ENCODE data around the gene WDR90. TPM values are rescaled to one million over a fixed set of nuclear protein-coding genes. Genes with fewer than 3 reads are reported as not detected.

The WDR90 gene
- total and polyA plus RNA-seq, 2 of the 13 experiments (the other 11 are each of a cell fraction or from before 2014, with no cell fraction given), result 14.9 to 28.9 TPM

DNA sequence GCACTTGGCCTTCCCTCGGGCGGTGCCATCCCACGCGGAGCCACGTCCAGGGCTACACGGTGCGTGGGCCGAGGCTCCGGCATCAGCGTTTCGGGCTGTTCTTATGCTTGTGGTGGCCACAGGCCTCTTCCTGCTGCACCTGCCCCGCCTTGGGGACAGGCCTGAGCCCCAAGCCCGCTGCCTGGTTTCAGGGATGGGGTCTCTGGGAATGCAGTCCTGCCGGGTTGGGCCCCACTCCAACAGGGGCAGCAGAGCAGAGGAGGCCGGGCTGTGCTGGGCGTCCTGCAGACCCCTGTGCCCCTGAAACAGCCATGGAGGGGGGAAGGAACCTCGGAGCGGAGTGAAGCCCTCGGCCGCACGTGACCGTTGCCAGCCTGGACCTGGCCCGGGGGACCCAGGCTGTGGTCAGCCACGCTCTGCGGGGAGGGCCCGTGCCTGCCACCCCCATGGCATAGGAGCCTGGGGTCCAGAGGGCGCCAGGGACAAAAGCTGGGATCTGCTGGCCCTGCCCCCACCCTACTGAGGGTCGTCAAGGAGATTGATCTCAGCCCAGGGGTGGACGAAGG lies 18.8 kb upstream of the WDR90 start (continued):
- TF ChIP-seq, protein P1, sequence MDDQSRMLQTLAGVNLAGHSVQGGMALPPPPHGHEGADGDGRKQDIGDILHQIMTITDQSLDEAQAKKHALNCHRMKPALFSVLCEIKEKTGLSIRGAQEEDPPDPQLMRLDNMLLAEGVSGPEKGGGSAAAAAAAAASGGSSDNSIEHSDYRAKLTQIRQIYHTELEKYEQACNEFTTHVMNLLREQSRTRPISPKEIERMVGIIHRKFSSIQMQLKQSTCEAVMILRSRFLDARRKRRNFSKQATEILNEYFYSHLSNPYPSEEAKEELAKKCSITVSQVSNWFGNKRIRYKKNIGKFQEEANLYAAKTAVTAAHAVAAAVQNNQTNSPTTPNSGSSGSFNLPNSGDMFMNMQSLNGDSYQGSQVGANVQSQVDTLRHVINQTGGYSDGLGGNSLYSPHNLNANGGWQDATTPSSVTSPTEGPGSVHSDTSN (CRISPR knock-in tag; IDR thresholded peaks at IDR 0.05; ENCODE audit: borderline replicate concordance), result no peak
- TF ChIP-seq, protein P2, sequence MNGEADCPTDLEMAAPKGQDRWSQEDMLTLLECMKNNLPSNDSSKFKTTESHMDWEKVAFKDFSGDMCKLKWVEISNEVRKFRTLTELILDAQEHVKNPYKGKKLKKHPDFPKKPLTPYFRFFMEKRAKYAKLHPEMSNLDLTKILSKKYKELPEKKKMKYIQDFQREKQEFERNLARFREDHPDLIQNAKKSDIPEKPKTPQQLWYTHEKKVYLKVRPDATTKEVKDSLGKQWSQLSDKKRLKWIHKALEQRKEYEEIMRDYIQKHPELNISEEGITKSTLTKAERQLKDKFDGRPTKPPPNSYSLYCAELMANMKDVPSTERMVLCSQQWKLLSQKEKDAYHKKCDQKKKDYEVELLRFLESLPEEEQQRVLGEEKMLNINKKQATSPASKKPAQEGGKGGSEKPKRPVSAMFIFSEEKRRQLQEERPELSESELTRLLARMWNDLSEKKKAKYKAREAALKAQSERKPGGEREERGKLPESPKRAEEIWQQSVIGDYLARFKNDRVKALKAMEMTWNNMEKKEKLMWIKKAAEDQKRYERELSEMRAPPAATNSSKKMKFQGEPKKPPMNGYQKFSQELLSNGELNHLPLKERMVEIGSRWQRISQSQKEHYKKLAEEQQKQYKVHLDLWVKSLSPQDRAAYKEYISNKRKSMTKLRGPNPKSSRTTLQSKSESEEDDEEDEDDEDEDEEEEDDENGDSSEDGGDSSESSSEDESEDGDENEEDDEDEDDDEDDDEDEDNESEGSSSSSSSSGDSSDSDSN (CRISPR knock-in tag; IDR thresholded peaks at IDR 0.05), result peak; percentile 68
- TF ChIP-seq CBX2 (IDR thresholded peaks at IDR 0.05; ENCODE audit: low read depth, low read length) (no peak), CBX2 (CRISPR knock-in tag; IDR thresholded peaks at IDR 0.05; ENCODE audit: low read depth) (no peak), ATRX (CRISPR knock-in tag; IDR thresholded peaks at IDR 0.05; ENCODE audit: borderline replicate concordance) (no peak), TCF7 (IDR thresholded peaks at IDR 0.05; ENCODE audit: low read depth) (no peak), ZFP82 (CRISPR knock-in tag; IDR thresholded peaks at IDR 0.05; ENCODE audit: borderline replicate concordance) (no peak; the same call in 1 of the 2 replicates), ZFP41 (CRISPR knock-in tag; IDR thresholded peaks at IDR 0.05; ENCODE audit: borderline replicate concordance) (no peak), ZNF207 (IDR thresholded peaks at IDR 0.05; ENCODE audit: borderline replicate concordance) (no peak), SMC3 (IDR thresholded peaks at IDR 0.05; ENCODE audit: low read length) (no peak), ZNF724P (CRISPR knock-in tag; IDR thresholded peaks at IDR 0.05; ENCODE audit: borderline replicate concordance) (no peak), ZNF484 (CRISPR knock-in tag; IDR thresholded peaks at IDR 0.05; ENCODE audit: borderline replicate concordance, low read depth) (no peak), MIER3 (CRISPR knock-in tag; IDR thresholded peaks at IDR 0.05; ENCODE audit: borderline replicate concordance) (no peak), ZNF331 (CRISPR knock-in tag; IDR thresholded peaks at IDR 0.05) (no peak), CAMTA2 (CRISPR knock-in tag; IDR thresholded peaks at IDR 0.05; ENCODE audit: borderline replicate concordance) (0 out of 2 replicates have a peak, but pooled peaks have one; percentile 68), ZFAT (CRISPR knock-in tag; conservative IDR thresholded peaks at IDR 0.05) (no peak), ZNF326 (CRISPR knock-in tag; IDR thresholded peaks at IDR 0.05; ENCODE audit: borderline replicate concordance) (no peak), SALL2 (CRISPR knock-in tag; IDR thresholded peaks at IDR 0.05) (no peak; the same call in 1 of the 2 replicates), ZBTB42 (CRISPR knock-in tag; IDR thresholded peaks at IDR 0.05) (no peak; the same call in none of the 2 replicates), MED8 (CRISPR knock-in tag; IDR thresholded peaks at IDR 0.05; ENCODE audit: insufficient replicate concordance) (peak; percentile 29), ZNF138 (CRISPR knock-in tag; IDR thresholded peaks at IDR 0.05; ENCODE audit: low read depth) (no peak), YEATS2 (CRISPR knock-in tag; IDR thresholded peaks at IDR 0.05; ENCODE audit: borderline replicate concordance) (no peak), CCAR2 (optimal IDR thresholded peaks at IDR 0.05; ENCODE audit: low read depth, low read length) (no peak)
- TF ChIP-seq, protein P3, sequence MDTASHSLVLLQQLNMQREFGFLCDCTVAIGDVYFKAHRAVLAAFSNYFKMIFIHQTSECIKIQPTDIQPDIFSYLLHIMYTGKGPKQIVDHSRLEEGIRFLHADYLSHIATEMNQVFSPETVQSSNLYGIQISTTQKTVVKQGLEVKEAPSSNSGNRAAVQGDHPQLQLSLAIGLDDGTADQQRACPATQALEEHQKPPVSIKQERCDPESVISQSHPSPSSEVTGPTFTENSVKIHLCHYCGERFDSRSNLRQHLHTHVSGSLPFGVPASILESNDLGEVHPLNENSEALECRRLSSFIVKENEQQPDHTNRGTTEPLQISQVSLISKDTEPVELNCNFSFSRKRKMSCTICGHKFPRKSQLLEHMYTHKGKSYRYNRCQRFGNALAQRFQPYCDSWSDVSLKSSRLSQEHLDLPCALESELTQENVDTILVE (CRISPR knock-in tag; IDR thresholded peaks at IDR 0.05), result no peak
- TF ChIP-seq, protein P4, sequence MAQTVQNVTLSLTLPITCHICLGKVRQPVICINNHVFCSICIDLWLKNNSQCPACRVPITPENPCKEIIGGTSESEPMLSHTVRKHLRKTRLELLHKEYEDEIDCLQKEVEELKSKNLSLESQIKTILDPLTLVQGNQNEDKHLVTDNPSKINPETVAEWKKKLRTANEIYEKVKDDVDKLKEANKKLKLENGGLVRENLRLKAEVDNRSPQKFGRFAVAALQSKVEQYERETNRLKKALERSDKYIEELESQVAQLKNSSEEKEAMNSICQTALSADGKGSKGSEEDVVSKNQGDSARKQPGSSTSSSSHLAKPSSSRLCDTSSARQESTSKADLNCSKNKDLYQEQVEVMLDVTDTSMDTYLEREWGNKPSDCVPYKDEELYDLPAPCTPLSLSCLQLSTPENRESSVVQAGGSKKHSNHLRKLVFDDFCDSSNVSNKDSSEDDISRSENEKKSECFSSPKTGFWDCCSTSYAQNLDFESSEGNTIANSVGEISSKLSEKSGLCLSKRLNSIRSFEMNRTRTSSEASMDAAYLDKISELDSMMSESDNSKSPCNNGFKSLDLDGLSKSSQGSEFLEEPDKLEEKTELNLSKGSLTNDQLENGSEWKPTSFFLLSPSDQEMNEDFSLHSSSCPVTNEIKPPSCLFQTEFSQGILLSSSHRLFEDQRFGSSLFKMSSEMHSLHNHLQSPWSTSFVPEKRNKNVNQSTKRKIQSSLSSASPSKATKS (CRISPR knock-in tag; IDR thresholded peaks at IDR 0.05), result 0 out of 2 replicates have a peak, but pooled peaks have one; percentile 42
